Muscle layer of duodenum (tissue), 2 donors: ENCODE data around the gene PRKAG2.

Experiments
- H3K27ac ChIP-seq: one replicate; pipeline ENCODE4 v1.7.0; 2013; ENCODE audit warnings: mild to moderate bottlenecking, low read length
- H3K27me3 ChIP-seq: one replicate; pipeline ENCODE4 v1.7.0; 2013; ENCODE audit warnings: low read depth, mild to moderate bottlenecking, control low read depth, low read length
- H3K36me3 ChIP-seq, 2 donors: one replicate each; pipeline ENCODE4 v1.7.0; 2013; ENCODE audit warnings: low read length in 2 of 2, control low read depth in 1 of 2, mild to moderate bottlenecking in 1 of 2; ENCODE audit not compliant: insufficient read depth in 2 of 2, control insufficient read depth in 1 of 2
- H3K4me1 ChIP-seq, 2 donors: one replicate each; pipeline ENCODE4 v1.7.0; 2013; ENCODE audit warnings: low read length in 2 of 2, mild to moderate bottlenecking in 2 of 2, control low read depth in 1 of 2, moderate library complexity in 1 of 2; ENCODE audit not compliant: insufficient read depth in 2 of 2, control insufficient read depth in 1 of 2
- H3K4me3 ChIP-seq, 2 donors: one replicate each; pipeline ENCODE4 v1.7.0; 2013; ENCODE audit warnings: low read length in 2 of 2, low read depth in 1 of 2, mild to moderate bottlenecking in 1 of 2
- H3K9me3 ChIP-seq, 2 donors: one replicate each; pipeline ENCODE4 v1.7.0; 2013; ENCODE audit warnings: low read length in 2 of 2, control low read depth in 1 of 2, mild to moderate bottlenecking in 1 of 2; ENCODE audit not compliant: control insufficient read depth in 1 of 2
- donor health status: healthy.

Gene PRKAG2

DNA sequence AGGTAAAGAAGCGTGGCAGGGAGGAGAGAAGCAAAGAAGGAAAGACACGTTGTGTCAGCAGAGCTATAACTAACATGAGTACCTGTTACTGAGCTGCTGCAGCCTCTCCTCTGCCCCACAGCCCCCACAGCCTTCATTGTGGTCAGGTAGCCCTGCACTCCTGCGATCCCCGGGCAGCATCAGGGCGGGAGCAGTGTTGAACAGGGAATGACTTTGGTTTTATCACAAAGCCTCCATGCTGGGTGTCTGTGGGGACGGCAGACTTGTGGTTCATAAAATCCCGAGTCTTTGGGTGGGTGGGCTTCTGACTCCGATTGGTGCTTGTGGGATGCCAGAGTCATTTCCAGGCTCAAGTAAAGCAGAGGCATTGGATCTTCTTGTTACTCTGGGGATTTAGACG is 14.8 kb upstream of the PRKAG2 start:
- H3K27me3 ChIP-seq: peaks cover 7% of the 10 kb centered on the region
- H3K4me3 ChIP-seq: no peak overlapping the region
- H3K27ac ChIP-seq: no peak overlapping the region
- H3K9me3 ChIP-seq: no peaks in the 10 kb centered on the region
- H3K36me3 ChIP-seq: no peaks in the 10 kb centered on the region
- H3K4me1 ChIP-seq: no peaks in the 10 kb centered on the region

DNA sequence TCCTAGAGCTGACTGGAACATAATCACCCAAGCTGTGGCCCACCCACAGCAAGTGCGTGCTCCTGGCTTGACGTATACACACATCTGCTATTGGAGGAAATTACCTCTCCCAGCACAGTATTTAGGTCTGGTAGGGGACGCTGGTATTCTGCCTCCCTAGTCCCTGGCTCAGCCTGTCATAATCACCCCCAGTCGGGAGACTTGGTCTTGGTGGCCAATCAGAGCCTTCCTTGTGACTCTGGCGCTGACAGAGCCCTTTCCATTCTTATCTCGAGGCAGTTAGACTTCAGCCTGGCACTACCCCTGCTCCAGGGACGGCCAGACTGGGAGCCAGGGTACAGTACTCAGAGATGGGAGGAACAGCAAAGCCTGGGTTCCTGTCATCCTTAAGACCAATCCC is 14.3 kb upstream of the PRKAG2 start:
- Histone ChIP-seq H3K9me3 (no peaks in the 10 kb centered on the region), H3K4me3 (no peak overlapping the region), H3K4me1 (no peaks in the 10 kb centered on the region), H3K27ac (no peak overlapping the region), H3K27me3 (peaks cover 7% of the 10 kb centered on the region), H3K36me3 (no peaks in the 10 kb centered on the region)

DNA sequence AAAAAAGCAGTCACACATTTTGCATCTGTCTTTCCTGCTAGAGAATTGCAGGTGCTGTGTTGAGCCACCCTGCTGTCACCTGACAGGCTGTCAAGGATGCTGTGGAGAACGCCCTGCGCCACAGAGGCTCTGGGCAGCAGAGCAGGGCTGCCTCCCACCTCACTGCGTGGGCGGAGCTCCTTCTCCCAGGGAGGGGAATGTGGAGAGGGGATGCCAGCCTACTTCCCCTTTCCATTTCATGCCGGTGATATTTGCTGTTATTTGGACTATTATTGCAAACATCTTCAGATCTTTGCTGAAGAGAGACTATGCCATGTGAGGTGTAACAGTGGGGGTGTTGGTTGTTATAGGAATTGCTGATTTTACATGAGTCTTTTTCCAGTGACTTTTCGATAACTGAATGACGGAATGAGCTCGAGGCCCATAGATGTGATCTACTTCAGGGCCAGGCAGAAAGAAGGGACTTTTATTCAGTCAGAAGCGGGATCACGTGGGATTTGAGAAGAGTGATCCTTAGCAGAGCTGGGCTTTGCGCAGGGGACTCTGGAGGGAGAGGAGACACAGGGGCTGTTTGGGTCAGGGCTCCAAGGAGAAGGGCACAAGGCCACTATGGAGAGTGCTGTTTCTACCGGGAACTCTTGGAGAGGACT is 13.6 kb upstream of the PRKAG2 start:
- Histone ChIP-seq H3K36me3 (no peaks in the 10 kb centered on the region), H3K9me3 (no peaks in the 10 kb centered on the region), H3K4me1 (no peaks in the 10 kb centered on the region), H3K27ac (no peak overlapping the region), H3K27me3 (peaks cover 7% of the 10 kb centered on the region), H3K4me3 (no peak overlapping the region)

DNA sequence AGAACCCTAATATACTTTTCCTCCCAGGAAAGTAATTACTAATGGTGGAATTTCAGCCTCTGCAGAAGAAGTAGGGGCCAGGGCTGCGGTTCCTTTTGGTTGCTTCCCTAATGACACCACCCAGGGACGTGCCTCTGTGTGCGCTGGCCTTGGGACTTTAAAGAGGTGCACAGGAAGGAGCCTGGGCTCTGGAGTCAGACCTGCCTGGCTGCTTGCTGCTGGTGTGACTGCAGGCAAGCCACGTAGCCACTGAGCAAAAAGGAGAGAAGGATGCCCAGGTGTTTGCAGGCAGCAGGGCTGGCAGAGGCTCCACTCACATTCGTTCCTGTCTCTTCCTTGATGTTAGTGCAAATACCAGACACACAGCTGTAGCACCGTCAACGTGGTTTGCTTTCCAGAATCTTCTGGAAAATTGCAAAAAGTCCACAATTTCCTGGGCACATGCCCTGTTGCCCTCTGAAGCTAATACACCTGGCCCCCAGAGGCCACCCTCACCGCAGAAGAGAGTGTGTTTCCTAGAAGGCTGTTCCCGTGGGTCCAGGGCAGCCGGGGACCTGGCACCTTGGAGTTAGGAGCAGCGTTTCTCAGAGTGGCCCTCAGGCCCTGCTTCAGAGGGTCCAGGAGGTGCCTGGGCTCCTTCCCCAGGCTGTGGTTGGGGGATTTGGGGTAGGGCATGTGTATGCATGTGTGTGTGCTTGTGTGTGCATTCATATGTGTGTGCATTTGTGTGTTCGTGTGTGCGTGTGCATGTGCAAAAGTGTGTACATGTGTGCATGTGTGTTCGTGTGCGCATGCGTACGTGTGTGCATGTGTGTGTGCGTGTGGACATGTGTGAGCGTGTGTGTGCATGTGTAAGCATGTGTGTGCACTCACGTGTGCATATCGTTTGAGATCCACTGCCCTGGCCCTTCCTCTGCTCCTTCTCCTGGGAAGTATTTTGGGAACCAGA is 12.8 kb upstream of the PRKAG2 start:
- no peaks in the 10 kb centered on the region for H3K9me3 ChIP-seq
- H3K36me3 ChIP-seq: no peaks in the 10 kb centered on the region
- no peak overlapping the region for H3K4me3 ChIP-seq
- no peak overlapping the region for H3K27ac ChIP-seq
- no peaks in the 10 kb centered on the region for H3K4me1 ChIP-seq
- H3K27me3 ChIP-seq: peaks cover 7% of the 10 kb centered on the region

DNA sequence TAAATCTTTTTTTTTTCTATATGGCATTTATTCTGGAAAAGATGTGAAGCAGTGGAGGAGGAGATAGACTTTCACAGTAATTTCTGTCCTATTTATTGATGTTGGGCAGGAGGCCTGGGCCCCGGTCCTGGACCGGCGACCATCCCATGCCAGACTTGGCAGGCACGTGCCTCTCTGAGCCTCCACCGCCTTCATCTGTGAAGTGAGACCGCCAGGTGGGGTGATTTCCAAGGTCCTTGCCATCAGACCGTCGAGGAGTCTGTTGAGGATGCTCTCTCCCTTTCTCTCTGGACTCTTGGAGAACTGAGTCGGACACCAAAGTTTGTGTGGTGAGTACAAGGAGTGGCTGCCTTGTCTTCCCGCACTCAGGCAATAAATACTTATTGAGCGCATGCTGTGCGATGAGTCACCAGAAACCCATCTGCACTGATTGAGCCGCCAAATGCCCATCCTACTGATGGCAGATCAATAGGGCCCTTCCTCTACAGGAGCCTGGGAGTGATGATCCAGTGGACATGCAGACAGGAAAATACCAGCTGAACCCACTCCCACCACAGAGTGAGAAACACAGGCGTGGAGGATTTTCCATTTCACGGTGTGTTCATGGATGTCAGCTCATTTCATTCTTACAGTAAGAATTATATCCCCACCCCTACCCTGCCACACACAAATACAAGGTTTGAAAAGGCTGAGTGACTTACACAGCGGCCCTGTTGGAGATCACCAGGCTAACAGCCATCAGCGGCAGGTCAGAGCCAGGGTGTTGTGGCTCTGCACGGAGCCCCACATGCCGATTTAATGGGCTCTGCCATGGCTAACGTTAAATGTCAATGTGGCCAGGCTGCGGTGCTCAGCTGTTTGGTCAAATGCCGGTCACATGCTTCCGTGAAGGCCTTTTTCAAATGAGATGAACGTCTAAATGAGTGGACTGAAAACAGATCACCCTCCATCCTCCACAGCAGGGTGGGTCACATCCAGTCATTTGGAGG is 11.5 kb upstream of the PRKAG2 start:
- H3K36me3 ChIP-seq: no peaks in the 10 kb centered on the region
- H3K9me3 ChIP-seq: no peaks in the 10 kb centered on the region
- no peak overlapping the region for H3K4me3 ChIP-seq
- no peak overlapping the region for H3K27ac ChIP-seq
- H3K4me1 ChIP-seq: no peaks in the 10 kb centered on the region
- H3K27me3 ChIP-seq: peaks cover 7% of the 10 kb centered on the region

DNA sequence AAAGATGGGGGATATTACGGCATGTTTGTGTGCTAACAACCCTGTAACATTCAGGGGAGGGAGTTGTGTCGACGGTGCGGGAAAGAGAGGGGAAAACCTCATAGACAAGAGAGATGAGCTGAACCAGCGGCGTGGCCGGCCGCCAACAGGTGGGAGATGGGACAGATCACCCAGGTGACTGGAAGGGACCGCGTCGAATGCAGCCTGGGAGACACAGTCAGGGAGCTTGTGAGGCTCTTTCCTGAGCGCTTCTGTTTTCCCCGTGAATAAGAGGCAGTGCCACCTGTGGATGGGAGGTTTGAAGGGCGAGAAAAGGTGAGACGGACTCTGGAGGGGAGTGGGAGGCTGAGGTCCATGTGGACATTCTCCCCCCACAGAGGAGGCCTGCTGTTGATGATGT is 9.9 kb upstream of the PRKAG2 start:
- Histone ChIP-seq H3K9me3 (no peaks in the 10 kb centered on the region), H3K4me3 (no peak overlapping the region), H3K27ac (no peak overlapping the region), H3K27me3 (peaks cover 2% of the 10 kb centered on the region), H3K36me3 (no peaks in the 10 kb centered on the region), H3K4me1 (no peaks in the 10 kb centered on the region)

DNA sequence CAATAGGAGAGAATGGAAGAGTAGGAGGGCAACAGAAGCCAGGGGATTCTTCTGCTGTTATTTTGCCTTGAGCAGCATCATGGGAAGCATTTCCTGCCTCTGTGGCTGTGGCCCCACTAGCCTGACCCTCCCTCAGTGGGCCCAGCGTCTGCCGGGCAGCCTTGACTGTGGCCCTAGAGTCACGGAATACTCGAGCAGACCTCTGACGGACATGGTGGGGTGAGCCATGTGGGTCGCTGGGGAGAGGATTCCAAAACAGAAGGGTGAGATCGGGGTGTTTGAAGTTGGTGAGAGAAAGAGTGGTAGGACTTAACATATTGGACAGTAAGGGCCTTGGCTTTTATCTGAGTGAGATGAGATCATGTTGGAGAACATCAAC is 8.3 kb upstream of the PRKAG2 start:
- H3K9me3 ChIP-seq: no peaks in the 10 kb centered on the region
- no peaks in the 10 kb centered on the region for H3K36me3 ChIP-seq
- H3K27me3 ChIP-seq: no peaks in the 10 kb centered on the region
- H3K4me3 ChIP-seq: no peak overlapping the region
- no peak overlapping the region for H3K27ac ChIP-seq
- H3K4me1 ChIP-seq: no peaks in the 10 kb centered on the region

DNA sequence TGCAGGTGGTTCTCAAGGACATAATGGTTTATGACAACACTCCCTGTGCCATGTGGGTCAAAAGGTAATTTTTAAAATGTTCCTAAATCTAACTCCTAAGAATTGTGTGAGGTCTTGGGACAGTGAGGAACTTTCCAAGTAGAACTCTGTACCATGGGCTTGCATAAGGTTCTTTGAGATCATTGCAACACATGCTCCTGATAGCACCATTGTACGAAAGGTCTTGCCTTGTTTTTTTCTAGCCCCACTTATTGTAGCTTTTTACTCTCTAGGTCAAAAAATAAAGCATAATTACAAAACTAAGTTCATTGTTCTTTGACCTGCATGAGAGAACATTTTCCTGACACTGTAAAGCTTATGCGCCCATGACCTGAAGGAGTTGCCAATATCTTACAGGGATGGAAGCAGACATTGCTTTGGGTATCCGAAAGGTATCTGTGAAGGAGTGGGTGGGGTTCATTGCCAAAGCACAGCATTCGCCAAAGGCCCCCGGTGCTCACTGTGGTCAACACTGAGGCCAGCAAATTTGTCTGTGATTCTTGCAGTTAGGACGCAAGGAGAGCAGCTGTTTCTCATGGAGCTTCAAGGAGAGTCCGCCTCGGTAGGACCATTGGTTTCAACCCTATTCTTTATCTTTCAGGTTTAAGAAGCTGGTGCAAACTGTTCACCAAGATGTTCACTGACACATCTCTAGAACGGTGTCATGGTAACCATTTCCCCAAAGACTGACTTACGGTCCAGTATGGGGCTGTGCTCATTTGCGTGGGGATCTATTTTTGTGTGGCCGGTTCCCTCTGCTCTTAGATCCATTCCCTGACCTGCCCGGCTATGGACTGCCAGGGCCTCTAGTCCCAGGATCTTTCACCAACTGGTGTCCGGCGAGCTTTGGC is 7.6 kb upstream of the PRKAG2 start:
- Histone ChIP-seq H3K9me3 (no peaks in the 10 kb centered on the region), H3K27me3 (no peaks in the 10 kb centered on the region), H3K36me3 (no peaks in the 10 kb centered on the region), H3K27ac (no peak overlapping the region), H3K4me1 (no peaks in the 10 kb centered on the region), H3K4me3 (no peak overlapping the region)

DNA sequence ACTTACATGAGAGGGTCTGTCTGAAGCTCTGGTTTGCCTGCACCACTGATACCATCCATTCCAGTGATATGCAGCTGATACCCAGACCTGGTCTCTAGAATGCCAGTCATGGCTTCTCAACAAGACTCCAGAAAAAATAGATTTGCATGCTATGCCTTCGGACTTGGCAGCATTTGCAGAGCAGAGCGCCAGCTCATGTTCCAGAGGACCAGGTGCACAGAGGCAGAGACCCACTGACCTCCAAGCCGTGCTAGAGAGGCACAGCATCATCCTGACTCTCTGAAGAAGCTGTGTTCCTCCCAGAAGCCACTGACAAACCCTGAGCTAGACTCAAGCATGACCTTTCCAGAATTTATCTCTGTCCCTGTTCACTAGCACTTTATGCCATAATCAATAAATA is 6.9 kb upstream of the PRKAG2 start:
- no peak overlapping the region for H3K27ac ChIP-seq
- no peaks in the 10 kb centered on the region for H3K4me1 ChIP-seq
- no peaks in the 10 kb centered on the region for H3K9me3 ChIP-seq
- no peak overlapping the region for H3K4me3 ChIP-seq
- no peaks in the 10 kb centered on the region for H3K27me3 ChIP-seq
- H3K36me3 ChIP-seq: no peaks in the 10 kb centered on the region

DNA sequence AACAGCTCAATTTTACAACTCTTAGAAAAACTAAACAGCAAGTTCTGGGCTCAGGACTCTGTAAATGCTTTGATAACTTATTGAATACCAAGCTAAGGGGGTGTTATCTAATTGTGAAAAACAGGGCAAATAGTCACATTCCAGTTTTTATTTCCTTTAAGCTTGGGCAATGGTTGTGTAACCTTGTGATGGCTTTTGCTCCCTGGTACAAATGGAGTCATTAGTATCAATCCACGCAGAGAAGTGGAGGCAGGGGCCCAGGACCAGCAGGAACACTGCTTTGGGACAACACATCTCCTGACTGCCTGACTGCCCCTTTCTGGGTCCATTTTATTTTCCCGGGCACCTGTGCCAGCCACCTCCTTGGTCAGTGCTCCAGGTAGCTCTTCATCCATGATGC is 5.8 kb upstream of the PRKAG2 start:
- no peaks in the 10 kb centered on the region for H3K36me3 ChIP-seq
- no peaks in the 10 kb centered on the region for H3K9me3 ChIP-seq
- no peaks in the 10 kb centered on the region for H3K27me3 ChIP-seq
- no peak overlapping the region for H3K27ac ChIP-seq
- peaks cover 0 to 8% of the 10 kb centered on the region in 2 donors for H3K4me1 ChIP-seq
- H3K4me3 ChIP-seq: no peak overlapping the region
